ENCODE measurements around the gene CSPG4.
"Not testable (repeated sequence)": the region's sequence is repeated elsewhere in the genome, so short reads cannot be mapped to it uniquely, and the experiment has no call there.

The CSPG4 gene

GRCh38 chr15:75758071-75758872 lies 45.6 kb upstream of the CSPG4 start:
- H3K27me3 ChIP-seq = no peaks in the 10 kb centered on the region
- peaks cover 7 to 12% of the 10 kb centered on the region in 2 experiments for H3K4me1 ChIP-seq (ENCODE audit: control insufficient read depth in 1 of 2, insufficient read depth in 1 of 2, low read depth in 1 of 2, low read length in 1 of 2)
- H3K9me3 ChIP-seq = no peaks in the 10 kb centered on the region
- no peak for TF ChIP-seq CTCF (IDR thresholded peaks at IDR 0.05)
- H3K36me3 ChIP-seq = no peaks in the 10 kb centered on the region
- H3K27ac ChIP-seq = peak overlapping the region; percentile 53
- H3K4me3 ChIP-seq (ENCODE audit: low read depth in 1 of 2, low read length in 1 of 2) = peak overlapping the region; percentile 69 to 73

GRCh38 chr15:75754871-75755270 lies 42.2 kb upstream of the CSPG4 start:
- H3K27me3 ChIP-seq; H3K36me3 ChIP-seq; H3K4me3 ChIP-seq (ENCODE audit: low read depth in 1 of 2, low read length in 1 of 2); H3K27ac ChIP-seq; H3K9me3 ChIP-seq: not testable (repeated sequence)
- peaks cover 7 to 12% of the 10 kb centered on the region in 2 experiments for H3K4me1 ChIP-seq (ENCODE audit: control insufficient read depth in 1 of 2, insufficient read depth in 1 of 2, low read depth in 1 of 2, low read length in 1 of 2)

- no peak overlapping the region for H3K27ac ChIP-seq
- H3K4me3 ChIP-seq (ENCODE audit: low read depth in 1 of 2, low read length in 1 of 2) = no peak overlapping the region
- no peaks in the 10 kb centered on the region for H3K36me3 ChIP-seq
- no peaks in the 10 kb centered on the region for H3K27me3 ChIP-seq
- TF ChIP-seq CTCF (IDR thresholded peaks at IDR 0.05) = no peak
- peaks cover 0 to 6% of the 10 kb centered on the region in 2 experiments for H3K4me1 ChIP-seq (ENCODE audit: control insufficient read depth in 1 of 2, insufficient read depth in 1 of 2, low read depth in 1 of 2, low read length in 1 of 2)
- H3K9me3 ChIP-seq = no peaks in the 10 kb centered on the region
Observed at GRCh38 chr15:75753145-75753544, 40.5 kb upstream of the CSPG4 start.

GRCh38 chr15:75751891-75752290 lies 39.2 kb upstream of the CSPG4 start:
- H3K4me3 ChIP-seq (ENCODE audit: low read depth in 1 of 2, low read length in 1 of 2) = no peak overlapping the region
- no peak overlapping the region for H3K27ac ChIP-seq
- H3K4me1 ChIP-seq (ENCODE audit: control insufficient read depth in 1 of 2, insufficient read depth in 1 of 2, low read depth in 1 of 2, low read length in 1 of 2) = no peaks in the 10 kb centered on the region
- H3K9me3 ChIP-seq = no peaks in the 10 kb centered on the region
- H3K27me3 ChIP-seq = no peaks in the 10 kb centered on the region
- TF ChIP-seq CTCF (IDR thresholded peaks at IDR 0.05) = no peak
- H3K36me3 ChIP-seq = no peaks in the 10 kb centered on the region

GRCh38 chr15:75751116-75751875 lies 38.6 kb upstream of the CSPG4 start:
- no peaks in the 10 kb centered on the region for H3K9me3 ChIP-seq
- TF ChIP-seq CTCF (IDR thresholded peaks at IDR 0.05) = no peak
- H3K4me1 ChIP-seq (ENCODE audit: control insufficient read depth in 1 of 2, insufficient read depth in 1 of 2, low read depth in 1 of 2, low read length in 1 of 2) = no peaks in the 10 kb centered on the region
- H3K4me3 ChIP-seq (ENCODE audit: low read depth in 1 of 2, low read length in 1 of 2) = no peak overlapping the region
- H3K36me3 ChIP-seq = no peaks in the 10 kb centered on the region
- H3K27me3 ChIP-seq = no peaks in the 10 kb centered on the region
- no peak overlapping the region for H3K27ac ChIP-seq
